GM23248 (cell line): Measurements from ENCODE around the gene PELI2. TPM values are rescaled to one million over a fixed set of nuclear protein-coding genes. Genes with fewer than 3 reads are reported as not detected.

Experiments
- DNase-seq: peaks from one replicate; pipeline ENCODE4 v3.0.0-alpha.2; 2015
- H2AFZ ChIP-seq: fragments of 200-600 bp; sonication (generic); 2 replicates; pipeline ENCODE4 v1.6.1; 2016; ENCODE audit warnings: antibody characterized with exemption
- H3F3A ChIP-seq: fragments of 200-600 bp; sonication (generic); 2 replicates; pipeline ENCODE4 v1.6.1; 2016; ENCODE audit warnings: mild to moderate bottlenecking, antibody characterized with exemption, mixed run types; ENCODE audit not compliant: insufficient read depth
- H3K27ac ChIP-seq: fragments of 200-600 bp; sonication (generic); 2 replicates; pipeline ENCODE4 v1.5.1; 2016; ENCODE audit warnings: mild to moderate bottlenecking
- H3K27me3 ChIP-seq: fragments of 200-600 bp; sonication (generic); replicated peaks from 2 replicates; pipeline ENCODE4 v1.6.1; 2016; ENCODE audit warnings: mild to moderate bottlenecking; ENCODE audit not compliant: insufficient read depth
- H3K36me3 ChIP-seq: fragments of 200-600 bp; sonication (generic); 2 replicates; pipeline ENCODE4 v1.6.1; 2016; ENCODE audit warnings: low read depth, mild to moderate bottlenecking
- H3K4me1 ChIP-seq: fragments of 200-600 bp; sonication (generic); 2 replicates; pipeline ENCODE4 v1.6.1; 2016; ENCODE audit warnings: mild to moderate bottlenecking; ENCODE audit not compliant: insufficient read depth
- H3K4me2 ChIP-seq: fragments of 200-600 bp; sonication (generic); one replicate; pipeline ENCODE4 v1.6.1; 2016; ENCODE audit warnings: mild to moderate bottlenecking; ENCODE audit not compliant: unreplicated experiment
- H3K4me3 ChIP-seq: fragments of 200-600 bp; sonication (generic); 2 replicates; pipeline ENCODE4 v1.5.1; 2016; ENCODE audit warnings: mild to moderate bottlenecking
- H3K79me2 ChIP-seq: fragments of 200-600 bp; sonication (generic); 2 replicates; pipeline ENCODE4 v1.6.1; 2016; ENCODE audit warnings: mild to moderate bottlenecking; ENCODE audit not compliant: insufficient read depth
- H3K9ac ChIP-seq: fragments of 200-600 bp; sonication (generic); 2 replicates; pipeline ENCODE4 v1.6.1; 2016; ENCODE audit warnings: mild to moderate bottlenecking
- H3K9me2 ChIP-seq: fragments of 200-600 bp; sonication (generic); 2 replicates; pipeline ENCODE4 v1.6.1; 2016; ENCODE audit warnings: mixed run types, mild to moderate bottlenecking, moderate library complexity; ENCODE audit not compliant: insufficient read depth
- H3K9me3 ChIP-seq: fragments of 200-600 bp; sonication (generic); one replicate; pipeline ENCODE4 v1.6.1; 2017; ENCODE audit warnings: low read depth
- H4K20me1 ChIP-seq: fragments of 200-600 bp; sonication (generic); 2 replicates; pipeline ENCODE4 v1.6.0; 2016; ENCODE audit not compliant: insufficient read depth
- EZH2 ChIP-seq: fragments of 200-600 bp; sonication (generic); IDR thresholded peaks from 2 replicates; pipeline ENCODE4 v1.6.1; 2018; ENCODE audit warnings: antibody characterized with exemption, mild to moderate bottlenecking; ENCODE audit not compliant: insufficient read depth, poor library complexity, severe bottlenecking
- EZH2phosphoT487 ChIP-seq: fragments of 200-600 bp; sonication (generic); IDR thresholded peaks from 2 replicates; pipeline ENCODE4 v1.6.1; 2018; ENCODE audit warnings: antibody characterized with exemption, moderate library complexity, mild to moderate bottlenecking, low read depth; ENCODE audit not compliant: insufficient read depth
- WGBS, 2 experiments: methylation state at CpG; one replicate each; pipeline ENCODE4 v1.1.6; 2015 to 2017; ENCODE audit warnings: low lambda C conversion rate in 2 of 2, low coverage in 1 of 2; ENCODE audit errors: missing lambda C conversion rate in 2 of 2; 5-methylcytosine and 5-hydroxymethylcytosine counted together
- in situ Hi-C: fragments of 300-500 bp; cut with MboI; formaldehyde crosslinking; loops from 2 replicates; pipeline ENCODE4 v1.15.0; 2020
- polyA plus RNA-seq: library from polyadenylated mRNA; unstranded; fragments of >200 nt; fragmentation: Nextera tagmentation; extraction: Ambion mirVana; gene quantifications from 2 replicates; pipeline ENCODE4 v1.2.1, GENCODE V29; 2016
- total RNA-seq: library from RNA; depleted of rRNA; stranded (reverse); fragments of >200 nt; shearing (Covaris generic); gene quantifications from 2 replicates; pipeline ENCODE4 v1.2.3, GENCODE V29; 2014

PELI2 gene
- total and polyA plus RNA-seq, 2 experiments from 2014 or later, result 1.2 to 1.3 TPM

- H3K27me3 ChIP-seq, result no peaks in the 10 kb centered on the region
- peaks cover 16% of the 10 kb centered on the region for H3F3A ChIP-seq
- H4K20me1 ChIP-seq, result no peaks in the 10 kb centered on the region
- TF ChIP-seq EZH2phosphoT487 (no peak), EZH2 (no peak)
- H3K36me3 ChIP-seq, result no peaks in the 10 kb centered on the region
- in situ Hi-C loops, result no loop called here
- peaks cover 13% of the 10 kb centered on the region for H3K4me1 ChIP-seq
- H3K27ac ChIP-seq, result no peak overlapping the region
- no peak overlapping the region for H3K4me2 ChIP-seq
- no peak for DNase-seq
- WGBS, 2 experiments, result 53 to 54% methylated on average over 4 of the region's 4 CpGs
- no peak overlapping the region for H3K4me3 ChIP-seq
- no peaks in the 10 kb centered on the region for H3K9me2 ChIP-seq
- no peak overlapping the region for H2AFZ ChIP-seq
- no peaks in the 10 kb centered on the region for H3K9me3 ChIP-seq
- H3K79me2 ChIP-seq, result no peaks in the 10 kb centered on the region
- H3K9ac ChIP-seq, result no peak overlapping the region
These were observed 30.9 kb downstream of the PELI2 start for GRCh38 chr14:56149151-56149550.

GRCh38 chr14:56149995-56150394, 31.8 kb downstream of the PELI2 start:
- H3K4me2 ChIP-seq, result no peak overlapping the region
- H3K27me3 ChIP-seq, result no peaks in the 10 kb centered on the region
- no peaks in the 10 kb centered on the region for H3K9me3 ChIP-seq
- no peak for DNase-seq
- in situ Hi-C loops, result no loop called here
- no peak overlapping the region for H2AFZ ChIP-seq
- no peak for TF ChIP-seq EZH2
- no peak for TF ChIP-seq EZH2phosphoT487
- no peaks in the 10 kb centered on the region for H3K36me3 ChIP-seq
- H3K9me2 ChIP-seq, result no peaks in the 10 kb centered on the region
- H3K9ac ChIP-seq, result no peak overlapping the region
- peaks cover 16% of the 10 kb centered on the region for H3F3A ChIP-seq
- no peak overlapping the region for H3K27ac ChIP-seq
- H4K20me1 ChIP-seq, result no peaks in the 10 kb centered on the region; the same call in 1 of the 2 replicates
- H3K4me3 ChIP-seq, result no peak overlapping the region
- H3K4me1 ChIP-seq, result peaks cover 13% of the 10 kb centered on the region
- H3K79me2 ChIP-seq, result no peaks in the 10 kb centered on the region
- WGBS, 2 experiments, result 85 to 86% methylated on average over 6 of the region's 6 CpGs

- H3F3A ChIP-seq, result peaks cover 10% of the 10 kb centered on the region
- in situ Hi-C loops, result no loop called here
- no peak overlapping the region for H2AFZ ChIP-seq
- no peak overlapping the region for H3K4me3 ChIP-seq
- WGBS, 2 experiments, result 87% methylated on average over 6 of the region's 6 CpGs
- no peaks in the 10 kb centered on the region; the same call in 1 of the 2 replicates for H4K20me1 ChIP-seq
- H3K79me2 ChIP-seq, result no peaks in the 10 kb centered on the region
- H3K4me2 ChIP-seq, result no peak overlapping the region
- no peaks in the 10 kb centered on the region for H3K9me3 ChIP-seq
- no peak for TF ChIP-seq EZH2phosphoT487
- no peak for TF ChIP-seq EZH2
- no peak overlapping the region for H3K9ac ChIP-seq
- H3K27me3 ChIP-seq, result no peaks in the 10 kb centered on the region
- DNase-seq, result no peak
- H3K9me2 ChIP-seq, result no peaks in the 10 kb centered on the region
- no peak overlapping the region for H3K27ac ChIP-seq
- peaks cover 9% of the 10 kb centered on the region for H3K4me1 ChIP-seq
- no peaks in the 10 kb centered on the region for H3K36me3 ChIP-seq
These were observed 32.6 kb downstream of the PELI2 start for GRCh38 chr14:56150645-56151345.

GRCh38 chr14:56152221-56152620, 34.0 kb downstream of the PELI2 start:
- Histone ChIP-seq H3F3A (no peaks in the 10 kb centered on the region), H3K4me2 (no peak overlapping the region), H3K4me3 (no peak overlapping the region), H3K27me3 (no peaks in the 10 kb centered on the region), H2AFZ (no peak overlapping the region), H3K9me2 (no peaks in the 10 kb centered on the region), H3K9me3 (no peaks in the 10 kb centered on the region), H3K79me2 (no peaks in the 10 kb centered on the region), H3K4me1 (peaks cover 9% of the 10 kb centered on the region), H3K27ac (no peak overlapping the region), H3K36me3 (no peaks in the 10 kb centered on the region), H3K9ac (no peak overlapping the region), H4K20me1 (no peaks in the 10 kb centered on the region; the same call in 1 of the 2 replicates)
- in situ Hi-C loops, result no loop called here
- 87 to 93% methylated on average over 1 of the region's 1 CpG for WGBS, 2 experiments
- DNase-seq, result no peak
- TF ChIP-seq EZH2, result no peak
- TF ChIP-seq EZH2phosphoT487, result no peak

GRCh38 chr14:56153267-56153666, 35.1 kb downstream of the PELI2 start:
- WGBS, 2 experiments, result 77 to 79% methylated on average over 2 of the region's 2 CpGs
- DNase-seq, result no peak
- H3K9me3 ChIP-seq, result no peaks in the 10 kb centered on the region
- no peaks in the 10 kb centered on the region for H3K36me3 ChIP-seq
- H3K27me3 ChIP-seq, result no peaks in the 10 kb centered on the region
- TF ChIP-seq EZH2phosphoT487 (no peak), EZH2 (no peak)
- H3K9ac ChIP-seq, result no peak overlapping the region
- H2AFZ ChIP-seq, result no peak overlapping the region
- H3K4me2 ChIP-seq, result no peak overlapping the region
- H3K79me2 ChIP-seq, result no peaks in the 10 kb centered on the region
- in situ Hi-C loops, result no loop called here
- H3F3A ChIP-seq, result no peaks in the 10 kb centered on the region
- H3K4me3 ChIP-seq, result no peak overlapping the region
- no peaks in the 10 kb centered on the region for H3K9me2 ChIP-seq
- no peak overlapping the region for H3K27ac ChIP-seq
- peaks cover 9% of the 10 kb centered on the region for H3K4me1 ChIP-seq
- no peaks in the 10 kb centered on the region; the same call in 1 of the 2 replicates for H4K20me1 ChIP-seq
